GM12875 (cell line): ENCODE data around the gene CDR2L.
"Not testable (repeated sequence)": the region's sequence is repeated elsewhere in the genome, so short reads cannot be mapped to it uniquely, and the experiment has no call there.

Source experiments
- H3K4me3 ChIP-seq: one replicate; pipeline ENCODE4 v1.5.1; 2011; ENCODE audit warnings: low read depth, low read length, control low read depth
- CTCF ChIP-seq: IDR thresholded peaks from 2 replicates; pipeline ENCODE4 v1.5.1; 2011; ENCODE audit warnings: low read depth, mild to moderate bottlenecking, control low read depth, inconsistent platforms, low read length, moderate library complexity, borderline replicate concordance; ENCODE audit not compliant: insufficient read depth

Gene CDR2L

GRCh38 chr17:75004371-75004770 lies 16.9 kb downstream of the CDR2L start:
- TF ChIP-seq CTCF, result no peak
- no peak overlapping the region for H3K4me3 ChIP-seq

GRCh38 chr17:75005291-75005690 lies 17.9 kb downstream of the CDR2L start:
- TF ChIP-seq CTCF, result no peak

GRCh38 chr17:75006084-75006483 lies 18.7 kb downstream of the CDR2L start:
- not testable (repeated sequence) for H3K4me3 ChIP-seq

More at GRCh38 chr17:75005291-75005690, 17.9 kb downstream of the CDR2L start:
- H3K4me3 ChIP-seq, result no peak overlapping the region

- no peak overlapping the region for H3K4me3 ChIP-seq
- no peak for TF ChIP-seq CTCF
These were observed 19.2 kb downstream of the CDR2L start for GRCh38 chr17:75006653-75007052.

- TF ChIP-seq CTCF, result no peak
- H3K4me3 ChIP-seq, result no peak overlapping the region
These were observed 20.9 kb downstream of the CDR2L start for GRCh38 chr17:75008373-75008772.

GRCh38 chr17:75009139-75009724 lies 21.8 kb downstream of the CDR2L start:
- H3K4me3 ChIP-seq, result no peak overlapping the region
- TF ChIP-seq CTCF, result no peak

GRCh38 chr17:75010683-75011400 lies 23.4 kb downstream of the CDR2L start:
- no peak for TF ChIP-seq CTCF
- H3K4me3 ChIP-seq, result no peak overlapping the region
